ENCODE results near the gene COL4A3.
A peak's percentile ranks its signal among the peaks of the same experiment; 100 is the strongest.

The COL4A3 gene

DNA sequence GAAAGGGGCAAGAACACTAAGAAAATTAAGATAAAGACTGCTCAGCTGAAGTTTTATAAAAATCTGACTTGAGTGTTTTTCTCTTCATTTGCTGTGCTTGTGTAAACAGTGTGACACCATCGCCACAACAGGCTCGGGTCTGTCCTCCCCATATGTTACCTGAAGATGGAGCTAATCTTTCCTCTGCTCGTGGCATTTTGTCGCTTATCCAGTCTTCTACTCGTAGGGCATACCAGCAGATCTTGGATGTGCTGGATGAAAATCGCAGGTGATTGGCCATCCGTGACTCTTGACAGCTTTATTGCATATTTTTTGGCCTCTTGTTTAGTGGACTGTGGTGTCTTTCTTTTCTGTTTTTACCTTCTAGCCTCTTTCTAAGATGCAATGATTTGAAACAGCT is 182.7 kb downstream of the COL4A3 start:
- H3K23ac ChIP-seq (ENCODE audit: low read length in 2 of 2): no peak overlapping the region
- H3K27ac ChIP-seq (ENCODE audit: low read length, poor library complexity, severe bottlenecking): no peak overlapping the region
- H3K14ac ChIP-seq (ENCODE audit: low read length in 2 of 2): no peak overlapping the region
- H3K4me3 ChIP-seq (ENCODE audit: insufficient read depth in 1 of 2, low read depth in 1 of 2, low read length in 2 of 2): no peak overlapping the region
- no peak overlapping the region for H4K91ac ChIP-seq (ENCODE audit: low read length)
- no peak overlapping the region for H3K4ac ChIP-seq (ENCODE audit: low read depth in 1 of 2, low read length in 2 of 2)
- H4K8ac ChIP-seq (ENCODE audit: low read length): no peak overlapping the region
- 84% methylated on average over 5 of the region's 7 CpGs for WGBS
- H3K4me2 ChIP-seq (ENCODE audit: low read length, poor library complexity, severe bottlenecking): no peak overlapping the region
- H3K79me1 ChIP-seq (replicated peaks; ENCODE audit: low read length, poor library complexity, severe bottlenecking): peaks cover 8% of the 10 kb centered on the region
- no peak overlapping the region for H3K18ac ChIP-seq (ENCODE audit: low read depth in 1 of 2, low read length in 2 of 2)
- no peak overlapping the region for H2BK15ac ChIP-seq (ENCODE audit: low read depth, poor library complexity, severe bottlenecking)
- H3K36me3 ChIP-seq (ENCODE audit: control insufficient read depth in 1 of 2, insufficient read depth in 2 of 2, low read depth in 1 of 2, low read length in 2 of 2): peaks cover 0 to 76% of the 10 kb centered on the region in 2 experiments
- no peak overlapping the region for H2BK5ac ChIP-seq (ENCODE audit: low read depth, low read length, poor library complexity, severe bottlenecking)
- no peak overlapping the region for H2AFZ ChIP-seq (ENCODE audit: low read depth, low read length)
- peak overlapping the region in 1 of 2 experiments; percentile 21 for H2BK12ac ChIP-seq (ENCODE audit: low read length in 2 of 2)
- DNase-seq: no peak
- no peaks in the 10 kb centered on the region for H3K9me3 ChIP-seq (ENCODE audit: control insufficient read depth, low read length)
- no peak overlapping the region for H2AK5ac ChIP-seq (ENCODE audit: low read length, severe bottlenecking)
- H3K9ac ChIP-seq (ENCODE audit: low read length): no peak overlapping the region
- no peak overlapping the region for H2BK120ac ChIP-seq (ENCODE audit: low read depth, low read length)
- H3K27me3 ChIP-seq (ENCODE audit: control insufficient read depth in 1 of 2, insufficient read depth in 1 of 2, low read length in 2 of 2): no peaks in the 10 kb centered on the region
- no peaks in the 10 kb centered on the region for H3K4me1 ChIP-seq (ENCODE audit: control insufficient read depth, insufficient read depth, low read depth, low read length)

DNA sequence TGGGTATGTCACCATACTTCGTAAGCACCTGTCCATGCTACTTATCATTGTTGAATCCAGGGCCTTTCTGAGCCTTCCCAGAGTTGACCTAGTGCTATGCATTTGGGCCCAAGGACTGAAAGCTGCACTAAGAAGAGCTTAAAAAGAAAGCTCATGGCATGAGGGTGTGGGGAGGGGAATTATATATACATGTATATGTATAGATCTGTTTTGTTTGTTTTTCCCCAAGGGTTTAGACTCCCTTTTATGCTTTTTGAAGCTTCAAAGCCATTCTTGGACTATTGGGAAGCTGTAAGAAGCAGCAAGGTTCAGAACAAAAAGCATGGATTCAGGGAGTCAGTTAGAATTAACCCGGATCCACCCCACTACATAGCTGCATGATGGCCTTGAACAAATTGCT is 183.9 kb downstream of the COL4A3 start:
- H2BK5ac ChIP-seq (ENCODE audit: low read depth, low read length, poor library complexity, severe bottlenecking): no peak overlapping the region
- no peak overlapping the region for H3K4me2 ChIP-seq (ENCODE audit: low read length, poor library complexity, severe bottlenecking)
- no peak overlapping the region for H4K8ac ChIP-seq (ENCODE audit: low read length)
- no peak overlapping the region for H2BK12ac ChIP-seq (ENCODE audit: low read length in 2 of 2)
- no peak overlapping the region for H2BK120ac ChIP-seq (ENCODE audit: low read depth, low read length)
- no peak for DNase-seq
- no peak overlapping the region for H2BK15ac ChIP-seq (ENCODE audit: low read depth, poor library complexity, severe bottlenecking)
- no peak overlapping the region for H3K23ac ChIP-seq (ENCODE audit: low read length in 2 of 2)
- no peak overlapping the region for H3K18ac ChIP-seq (ENCODE audit: low read depth in 1 of 2, low read length in 2 of 2)
- H3K9ac ChIP-seq (ENCODE audit: low read length): no peak overlapping the region
- H3K27ac ChIP-seq (ENCODE audit: low read length, poor library complexity, severe bottlenecking): no peak overlapping the region
- no peak overlapping the region for H2AFZ ChIP-seq (ENCODE audit: low read depth, low read length)
- H3K27me3 ChIP-seq (ENCODE audit: control insufficient read depth in 1 of 2, insufficient read depth in 1 of 2, low read length in 2 of 2): no peaks in the 10 kb centered on the region
- no peak overlapping the region for H3K14ac ChIP-seq (ENCODE audit: low read length in 2 of 2)
- H2AK5ac ChIP-seq (ENCODE audit: low read length, severe bottlenecking): no peak overlapping the region
- H4K91ac ChIP-seq (ENCODE audit: low read length): no peak overlapping the region
- H3K4me3 ChIP-seq (ENCODE audit: insufficient read depth in 1 of 2, low read depth in 1 of 2, low read length in 2 of 2): no peak overlapping the region
- no peaks in the 10 kb centered on the region for H3K9me3 ChIP-seq (ENCODE audit: control insufficient read depth, low read length)
- peaks cover 10% of the 10 kb centered on the region for H3K79me1 ChIP-seq (replicated peaks; ENCODE audit: low read length, poor library complexity, severe bottlenecking)
- 100% methylated on average over 1 of the region's 2 CpGs for WGBS
- no peak overlapping the region for H3K4ac ChIP-seq (ENCODE audit: low read depth in 1 of 2, low read length in 2 of 2)
- H3K4me1 ChIP-seq (ENCODE audit: control insufficient read depth, insufficient read depth, low read depth, low read length): no peaks in the 10 kb centered on the region
- peaks cover 0 to 73% of the 10 kb centered on the region in 2 experiments for H3K36me3 ChIP-seq (ENCODE audit: control insufficient read depth in 1 of 2, insufficient read depth in 2 of 2, low read depth in 1 of 2, low read length in 2 of 2)

DNA sequence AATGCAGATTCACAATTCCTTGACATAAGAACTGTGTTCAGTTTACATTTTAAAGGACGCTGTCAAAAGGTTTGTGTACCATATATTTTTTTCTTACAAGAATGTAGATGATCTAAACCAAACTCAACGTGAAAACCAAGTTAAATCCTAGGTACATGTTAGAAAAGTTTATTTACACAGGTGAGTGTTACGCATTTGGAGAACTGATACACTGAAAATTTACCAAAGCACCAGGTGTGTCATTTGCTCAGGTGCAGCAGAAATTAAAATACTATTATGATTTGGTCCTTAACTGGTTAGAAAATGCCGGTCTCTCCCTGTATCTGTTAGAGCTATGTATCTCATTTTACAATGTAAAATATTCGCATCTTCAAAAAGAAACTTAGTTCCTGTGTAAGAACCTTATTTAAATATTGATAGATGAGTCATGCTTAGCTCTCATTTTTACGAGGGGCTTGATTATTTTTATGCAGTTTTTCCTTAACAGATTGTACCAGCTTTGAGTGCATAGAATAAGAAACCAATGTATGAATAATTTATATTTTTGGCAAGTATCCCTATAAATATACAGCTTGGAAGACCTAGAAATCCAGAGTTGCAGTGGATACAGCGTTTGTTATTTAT is 185.7 kb downstream of the COL4A3 start:
- WGBS: 100% methylated on average over 1 of the region's 7 CpGs
- H3K4ac ChIP-seq (ENCODE audit: low read depth in 1 of 2, low read length in 2 of 2): no peak overlapping the region
- no peak overlapping the region for H3K18ac ChIP-seq (ENCODE audit: low read depth in 1 of 2, low read length in 2 of 2)
- no peak for DNase-seq
- no peak overlapping the region for H4K8ac ChIP-seq (ENCODE audit: low read length)
- no peaks in the 10 kb centered on the region for H3K27me3 ChIP-seq (ENCODE audit: control insufficient read depth in 1 of 2, insufficient read depth in 1 of 2, low read length in 2 of 2)
- H3K9ac ChIP-seq (ENCODE audit: low read length): no peak overlapping the region
- H3K4me3 ChIP-seq (ENCODE audit: insufficient read depth in 1 of 2, low read depth in 1 of 2, low read length in 2 of 2): no peak overlapping the region
- H2AK5ac ChIP-seq (ENCODE audit: low read length, severe bottlenecking): no peak overlapping the region
- no peak overlapping the region for H3K27ac ChIP-seq (ENCODE audit: low read length, poor library complexity, severe bottlenecking)
- no peak overlapping the region for H2BK5ac ChIP-seq (ENCODE audit: low read depth, low read length, poor library complexity, severe bottlenecking)
- H2BK15ac ChIP-seq (ENCODE audit: low read depth, poor library complexity, severe bottlenecking): no peak overlapping the region
- H3K23ac ChIP-seq (ENCODE audit: low read length in 2 of 2): no peak overlapping the region
- H3K14ac ChIP-seq (ENCODE audit: low read length in 2 of 2): no peak overlapping the region
- H3K36me3 ChIP-seq (ENCODE audit: control insufficient read depth in 1 of 2, insufficient read depth in 2 of 2, low read depth in 1 of 2, low read length in 2 of 2): peaks cover 0 to 64% of the 10 kb centered on the region in 2 experiments
- no peak overlapping the region for H2BK12ac ChIP-seq (ENCODE audit: low read length in 2 of 2)
- H3K9me3 ChIP-seq (ENCODE audit: control insufficient read depth, low read length): no peaks in the 10 kb centered on the region
- H3K4me1 ChIP-seq (ENCODE audit: control insufficient read depth, insufficient read depth, low read depth, low read length): no peaks in the 10 kb centered on the region
- peaks cover 10% of the 10 kb centered on the region for H3K79me1 ChIP-seq (replicated peaks; ENCODE audit: low read length, poor library complexity, severe bottlenecking)
- H2BK120ac ChIP-seq (ENCODE audit: low read depth, low read length): no peak overlapping the region
- H4K91ac ChIP-seq (ENCODE audit: low read length): no peak overlapping the region
- no peak overlapping the region for H3K4me2 ChIP-seq (ENCODE audit: low read length, poor library complexity, severe bottlenecking)
- H2AFZ ChIP-seq (ENCODE audit: low read depth, low read length): no peak overlapping the region

DNA sequence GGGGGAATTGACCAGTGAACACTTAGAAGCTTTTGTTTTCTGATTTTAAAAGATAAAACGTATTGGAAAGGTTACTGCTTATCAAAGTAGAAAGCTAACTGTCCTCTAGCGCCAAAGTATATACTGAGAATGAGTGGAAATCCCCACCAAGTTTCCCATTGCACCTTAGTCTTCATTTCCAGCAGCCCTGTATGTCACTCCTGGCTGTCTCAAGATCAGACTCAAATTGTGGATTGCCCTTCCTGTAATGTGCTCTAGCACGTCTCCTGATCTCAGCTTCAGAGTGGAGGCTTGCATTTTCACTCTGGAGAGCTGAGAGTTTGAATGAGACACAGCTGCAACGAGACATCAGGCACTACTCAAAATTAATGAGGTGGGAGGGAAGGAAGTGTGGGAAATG is 187.2 kb downstream of the COL4A3 start:
- H2BK5ac ChIP-seq (ENCODE audit: low read depth, low read length, poor library complexity, severe bottlenecking): no peak overlapping the region
- peaks cover 4 to 64% of the 10 kb centered on the region in 2 experiments for H3K36me3 ChIP-seq (ENCODE audit: control insufficient read depth in 1 of 2, insufficient read depth in 2 of 2, low read depth in 1 of 2, low read length in 2 of 2)
- no peak overlapping the region for H3K9ac ChIP-seq (ENCODE audit: low read length)
- no peak overlapping the region for H3K4ac ChIP-seq (ENCODE audit: low read depth in 1 of 2, low read length in 2 of 2)
- no peak overlapping the region for H4K8ac ChIP-seq (ENCODE audit: low read length)
- H3K4me3 ChIP-seq (ENCODE audit: insufficient read depth in 1 of 2, low read depth in 1 of 2, low read length in 2 of 2): no peak overlapping the region
- no peak overlapping the region for H2BK12ac ChIP-seq (ENCODE audit: low read length in 2 of 2)
- 98% methylated on average over 4 of the region's 4 CpGs for WGBS
- DNase-seq: no peak
- no peak overlapping the region for H2BK15ac ChIP-seq (ENCODE audit: low read depth, poor library complexity, severe bottlenecking)
- no peak overlapping the region for H2AK5ac ChIP-seq (ENCODE audit: low read length, severe bottlenecking)
- no peak overlapping the region for H4K91ac ChIP-seq (ENCODE audit: low read length)
- H3K27ac ChIP-seq (ENCODE audit: low read length, poor library complexity, severe bottlenecking): no peak overlapping the region
- no peak overlapping the region for H3K18ac ChIP-seq (ENCODE audit: low read depth in 1 of 2, low read length in 2 of 2)
- no peak overlapping the region for H2AFZ ChIP-seq (ENCODE audit: low read depth, low read length)
- no peaks in the 10 kb centered on the region for H3K9me3 ChIP-seq (ENCODE audit: control insufficient read depth, low read length)
- no peaks in the 10 kb centered on the region for H3K27me3 ChIP-seq (ENCODE audit: control insufficient read depth in 1 of 2, insufficient read depth in 1 of 2, low read length in 2 of 2)
- peaks cover 10% of the 10 kb centered on the region for H3K79me1 ChIP-seq (replicated peaks; ENCODE audit: low read length, poor library complexity, severe bottlenecking)
- H3K4me2 ChIP-seq (ENCODE audit: low read length, poor library complexity, severe bottlenecking): no peak overlapping the region
- H2BK120ac ChIP-seq (ENCODE audit: low read depth, low read length): no peak overlapping the region
- H3K23ac ChIP-seq (ENCODE audit: low read length in 2 of 2): no peak overlapping the region
- no peak overlapping the region for H3K14ac ChIP-seq (ENCODE audit: low read length in 2 of 2)
- H3K4me1 ChIP-seq (ENCODE audit: control insufficient read depth, insufficient read depth, low read depth, low read length): no peaks in the 10 kb centered on the region

All from mesenchymal stem cell (in vitro differentiated cells and primary cell).